HG02642 (cell line): ENCODE data around the gene FAM156A.
"Not testable (repeated sequence)": the region's sequence is repeated elsewhere in the genome, so short reads cannot be mapped to it uniquely, and the experiment has no call there.

Experiments
- ATAC-seq: cut with Tn5 transposase; IDR thresholded peaks from one replicate; pipeline ENCODE4 v1.9.1; 2021; ENCODE audit warnings: mild to moderate bottlenecking; ENCODE audit not compliant: unreplicated experiment, poor library complexity

Gene FAM156A

DNA sequence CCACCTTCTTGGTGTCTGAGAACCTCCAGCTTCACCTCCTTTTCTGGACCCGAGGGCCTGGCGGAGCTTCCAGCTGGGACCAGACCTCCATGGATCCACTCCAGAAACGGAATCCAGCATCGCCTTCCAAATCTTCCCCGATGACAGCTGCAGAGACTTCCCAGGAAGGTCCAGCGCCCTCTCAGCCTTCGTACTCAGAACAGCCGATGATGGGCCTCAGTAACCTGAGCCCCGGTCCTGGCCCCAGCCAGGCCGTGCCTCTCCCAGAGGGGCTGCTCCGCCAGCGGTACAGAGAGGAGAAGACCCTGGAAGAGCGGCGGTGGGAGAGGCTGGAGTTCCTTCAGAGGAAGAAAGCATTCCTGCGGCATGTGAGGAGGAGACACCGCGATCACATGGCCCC, 51.2 kb downstream of the FAM156A start:
- ATAC-seq: not testable (repeated sequence)

DNA sequence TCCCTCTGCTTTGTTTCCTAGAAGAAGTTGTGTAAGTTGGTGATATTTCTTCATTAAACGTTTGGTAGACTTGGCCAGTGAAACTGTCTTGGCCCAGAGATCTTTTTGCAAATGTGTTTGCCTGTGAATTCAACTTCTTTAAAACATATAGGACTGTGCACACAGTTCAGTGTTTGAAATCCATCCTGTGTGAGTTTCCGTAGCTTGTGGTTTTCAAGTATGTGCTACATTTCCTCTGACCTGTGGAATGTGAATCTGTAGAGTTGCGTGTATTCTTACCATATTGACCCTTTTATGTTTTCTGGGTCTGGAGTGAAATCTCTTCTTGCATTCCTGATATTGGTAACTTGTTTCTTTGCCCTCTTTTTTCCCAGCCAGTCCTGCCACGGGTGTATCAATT, 52.2 kb downstream of the FAM156A start:
- not testable (repeated sequence) for ATAC-seq

DNA sequence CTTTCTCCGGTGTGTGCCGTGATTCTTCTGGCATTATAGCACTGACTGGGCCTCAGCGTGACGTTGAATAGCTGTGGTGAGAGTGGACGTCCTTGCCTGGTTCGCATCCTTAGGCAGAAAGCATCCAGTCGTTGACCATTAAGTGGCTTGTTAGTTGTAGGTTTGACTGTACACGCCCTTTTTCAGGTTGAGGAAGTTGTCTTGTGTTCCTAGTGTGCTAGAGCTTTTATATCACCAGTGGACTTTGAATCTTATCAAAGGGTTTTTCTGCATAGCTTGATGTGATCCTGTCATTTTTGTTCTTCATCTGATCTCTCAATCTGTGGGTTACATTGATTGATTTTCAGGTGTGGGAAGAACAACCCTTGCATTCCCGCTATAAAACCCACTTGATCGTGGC, 52.8 kb downstream of the FAM156A start:
- ATAC-seq: not testable (repeated sequence)
